C4-2B (cell line): Measurements from ENCODE around the gene PPP4R3A.

ENCODE experiments used
- H3K27ac ChIP-seq: fragments of 450-650 bp; 2 replicates; pipeline ENCODE4 v1.5.1; 2017
- ZFX ChIP-seq: fragments of 450-650 bp; IDR thresholded peaks from 2 replicates; pipeline ENCODE4 v1.6.1; 2017
- TF ChIP-seq, protein P1 (sequence below): fragments of 450-650 bp; conservative IDR thresholded peaks from 2 replicates; pipeline ENCODE4 v1.5.1; 2017; ENCODE audit warnings: mild to moderate bottlenecking

PPP4R3A gene

DNA sequence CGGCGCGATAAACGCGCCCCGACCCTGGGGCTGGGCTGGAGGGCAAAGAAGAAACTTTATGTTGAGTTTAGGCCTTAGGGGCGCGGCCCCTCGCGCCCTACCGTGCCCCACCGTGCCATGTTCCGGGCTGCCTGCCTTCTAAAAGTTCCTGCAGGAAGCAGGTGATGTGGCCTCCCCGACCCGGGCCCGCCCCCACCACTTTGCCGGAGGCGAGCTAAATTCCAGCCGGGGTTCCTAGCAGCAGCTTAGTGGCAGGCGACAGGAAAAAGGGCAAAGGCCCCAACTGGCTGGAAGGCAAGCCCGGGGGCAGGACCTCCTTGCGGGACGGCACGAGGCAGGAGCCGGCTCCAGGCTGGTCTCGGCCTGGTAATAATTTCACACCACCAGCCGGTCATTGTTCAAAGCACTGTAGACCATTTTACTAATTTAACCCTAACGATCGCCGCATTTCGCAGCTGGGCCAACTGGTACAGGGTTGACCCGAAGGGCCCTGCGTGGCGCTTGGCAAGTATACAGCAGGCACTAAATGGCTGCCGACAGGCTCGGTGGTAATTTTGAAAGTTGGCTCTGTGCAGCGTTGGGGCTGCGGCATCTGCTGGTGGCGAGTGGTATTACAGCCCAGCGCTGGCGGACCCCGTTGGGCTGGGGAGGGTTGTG, 91.6 kb downstream of the PPP4R3A start:
- TF ChIP-seq, protein P1, sequence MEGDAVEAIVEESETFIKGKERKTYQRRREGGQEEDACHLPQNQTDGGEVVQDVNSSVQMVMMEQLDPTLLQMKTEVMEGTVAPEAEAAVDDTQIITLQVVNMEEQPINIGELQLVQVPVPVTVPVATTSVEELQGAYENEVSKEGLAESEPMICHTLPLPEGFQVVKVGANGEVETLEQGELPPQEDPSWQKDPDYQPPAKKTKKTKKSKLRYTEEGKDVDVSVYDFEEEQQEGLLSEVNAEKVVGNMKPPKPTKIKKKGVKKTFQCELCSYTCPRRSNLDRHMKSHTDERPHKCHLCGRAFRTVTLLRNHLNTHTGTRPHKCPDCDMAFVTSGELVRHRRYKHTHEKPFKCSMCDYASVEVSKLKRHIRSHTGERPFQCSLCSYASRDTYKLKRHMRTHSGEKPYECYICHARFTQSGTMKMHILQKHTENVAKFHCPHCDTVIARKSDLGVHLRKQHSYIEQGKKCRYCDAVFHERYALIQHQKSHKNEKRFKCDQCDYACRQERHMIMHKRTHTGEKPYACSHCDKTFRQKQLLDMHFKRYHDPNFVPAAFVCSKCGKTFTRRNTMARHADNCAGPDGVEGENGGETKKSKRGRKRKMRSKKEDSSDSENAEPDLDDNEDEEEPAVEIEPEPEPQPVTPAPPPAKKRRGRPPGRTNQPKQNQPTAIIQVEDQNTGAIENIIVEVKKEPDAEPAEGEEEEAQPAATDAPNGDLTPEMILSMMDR, result peak; percentile 99
- peak; percentile 80 for TF ChIP-seq ZFX
- H3K27ac ChIP-seq, result peak overlapping the region; percentile 98

DNA sequence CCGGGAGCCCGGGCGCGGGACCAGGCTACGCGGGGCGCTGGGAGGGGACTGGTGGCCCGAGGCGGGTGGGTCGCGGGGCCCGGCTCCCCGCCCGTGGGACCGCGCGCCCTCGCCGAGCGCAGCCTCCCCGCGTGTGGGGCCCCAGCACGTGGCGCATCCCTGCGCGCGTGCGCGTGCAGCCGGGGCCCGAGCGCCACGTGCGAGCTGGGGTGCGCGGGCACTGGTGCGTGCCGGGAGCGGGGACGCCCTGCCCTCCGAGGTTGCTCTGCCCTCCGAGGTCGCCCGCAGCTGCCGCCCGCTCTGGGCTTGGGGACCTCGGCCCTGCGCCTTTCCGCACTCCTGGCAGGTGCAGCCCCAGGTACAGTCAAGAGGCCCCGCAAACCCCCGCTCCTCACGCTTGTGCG, 92.1 kb downstream of the PPP4R3A start:
- H3K27ac ChIP-seq, result peak overlapping the region; percentile 98
- no peak for TF ChIP-seq ZFX
- TF ChIP-seq, protein P1, result no peak

DNA sequence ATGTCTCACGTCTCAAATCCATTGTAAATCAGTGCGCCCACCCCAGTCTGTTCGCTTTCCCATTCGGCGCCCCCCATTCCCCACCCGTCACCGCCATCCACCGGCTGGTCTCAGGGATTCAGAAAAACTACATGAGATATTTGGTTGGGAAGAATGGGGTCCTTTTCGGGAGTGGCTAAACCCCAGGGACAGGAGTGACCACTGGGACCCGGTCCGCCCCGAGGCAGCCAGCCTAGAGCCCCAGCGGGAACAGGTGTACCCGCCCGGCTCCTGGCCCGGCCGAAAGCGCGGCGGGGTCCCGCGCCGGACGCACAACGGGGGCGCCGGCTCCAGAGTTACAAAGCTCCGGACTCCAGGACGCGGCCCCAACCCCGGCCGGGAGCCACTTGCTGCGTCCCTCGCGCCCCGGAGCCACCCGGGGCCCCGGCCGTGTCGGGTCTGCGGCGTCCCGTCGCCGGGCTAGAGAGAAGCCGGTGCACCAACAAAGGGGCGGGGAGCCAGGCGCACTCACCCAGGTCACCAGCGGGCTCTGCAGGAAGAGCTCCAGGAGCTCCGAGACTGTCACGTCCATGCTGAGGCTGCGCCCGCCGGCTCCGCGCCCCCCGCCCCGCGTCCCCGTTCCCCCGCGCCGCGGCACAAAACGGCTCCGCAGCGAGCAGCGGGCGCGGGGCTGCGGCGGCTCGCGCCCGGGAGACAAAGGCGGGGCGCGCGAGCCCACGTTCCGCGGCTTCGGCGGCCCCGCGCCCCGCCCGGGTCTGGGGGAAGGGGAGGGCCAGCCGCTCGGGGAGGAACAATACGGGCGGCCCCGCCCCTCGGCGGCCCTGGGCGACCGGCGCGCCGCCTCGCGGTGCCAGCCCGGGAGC, 92.8 kb downstream of the PPP4R3A start, which contains the start of gene CCDC88C:
Gene CCDC88C, minus strand, starts transcription at position 701 of the 863 bp plus-strand sequence. Its CDS starts 130 bp downstream, at position 571.
- H3K27ac ChIP-seq, result peak within 1 kb of the TSS; percentile 98
- TF ChIP-seq, protein P1, result no peak; the same call in 1 of the 2 replicates
- TF ChIP-seq ZFX, result no peak

DNA sequence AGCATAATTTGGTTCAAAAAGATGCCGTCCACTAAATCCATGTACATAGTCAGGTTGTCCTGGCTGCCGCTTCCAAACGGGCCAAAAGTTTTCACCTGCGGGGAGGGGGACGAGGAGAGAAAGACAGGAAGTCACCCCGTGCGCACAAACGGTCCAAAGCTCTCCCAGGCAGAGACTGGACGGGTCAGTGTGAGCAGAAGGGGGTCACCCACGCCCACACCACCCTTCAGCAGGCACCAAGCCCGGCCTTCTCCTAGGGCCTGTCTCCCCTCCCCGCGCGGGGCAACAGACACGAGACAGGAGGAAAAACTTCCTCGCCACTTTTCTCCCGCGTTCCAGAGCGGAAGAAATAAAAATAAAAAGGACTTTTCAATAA, 93.4 kb downstream of the PPP4R3A start:
- H3K27ac ChIP-seq, result peak overlapping the region; percentile 98
- TF ChIP-seq ZFX, result no peak
- TF ChIP-seq, protein P1, result no peak

DNA sequence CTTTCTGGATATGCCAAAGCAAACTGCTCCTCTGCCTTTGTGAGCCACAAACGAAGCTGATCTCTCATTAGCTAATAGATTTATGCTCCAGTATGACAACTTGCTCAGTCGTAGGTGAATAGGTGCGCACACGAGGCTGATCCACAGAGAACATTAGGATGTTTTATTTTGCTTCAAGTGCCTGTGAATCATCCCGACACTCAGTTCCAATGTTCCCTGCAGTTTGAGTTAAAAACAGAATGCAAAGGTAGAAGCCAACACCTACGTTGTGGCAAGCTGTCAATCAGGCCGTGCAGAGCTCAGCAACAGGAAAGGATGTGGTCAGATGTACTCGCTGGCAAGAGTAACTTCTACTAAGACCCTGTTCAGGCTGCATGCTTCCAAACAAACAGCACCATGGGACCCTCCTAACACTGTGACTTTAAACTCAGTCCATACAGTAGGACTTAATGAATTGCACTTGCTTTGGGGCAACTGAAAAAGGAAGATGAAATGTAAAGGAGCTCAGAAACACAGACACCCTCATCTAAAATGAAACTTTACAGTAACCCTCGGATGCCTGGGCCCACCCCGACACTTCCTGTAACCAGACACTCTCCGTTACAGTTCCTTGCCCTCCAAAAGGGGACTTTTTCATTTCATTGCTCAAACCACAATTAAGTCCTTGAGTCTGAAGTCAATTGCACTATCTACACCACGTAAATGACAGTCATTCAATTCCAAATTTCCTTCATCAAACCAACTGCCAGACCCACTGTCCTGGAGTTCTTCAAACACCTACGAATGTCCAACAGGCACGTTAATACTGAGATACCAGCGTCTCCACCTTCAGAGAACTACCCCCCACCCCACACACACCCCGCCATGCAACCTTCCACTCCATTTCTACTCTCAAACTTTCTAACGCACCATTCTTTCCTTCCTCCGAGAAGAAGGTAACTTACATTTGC, 94.0 kb downstream of the PPP4R3A start:
- peak overlapping the region; percentile 98 for H3K27ac ChIP-seq
- TF ChIP-seq, protein P1, result no peak
- TF ChIP-seq ZFX, result no peak

DNA sequence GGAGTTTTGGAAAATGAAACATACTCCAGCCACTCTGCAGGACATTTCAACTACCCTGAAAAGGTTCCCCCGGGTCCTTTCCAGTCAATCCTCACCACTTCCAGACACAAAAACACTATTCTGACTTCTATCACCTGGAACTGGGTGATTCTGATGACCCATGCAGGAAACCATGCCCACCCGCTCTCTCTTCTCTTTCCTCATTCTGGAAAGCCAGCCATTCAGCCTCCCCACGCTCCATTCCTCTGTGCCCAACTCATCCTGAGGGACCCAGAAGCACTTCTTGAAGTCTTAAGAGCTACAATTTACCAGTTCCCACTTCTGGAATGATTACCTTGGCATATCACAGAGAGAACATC, 95.7 kb downstream of the PPP4R3A start:
- TF ChIP-seq, protein P1, result no peak
- no peak for TF ChIP-seq ZFX
- peak overlapping the region; percentile 41; the same call in 1 of the 2 replicates for H3K27ac ChIP-seq
